ENCODE measurements around the gene FREM1. TPM values are rescaled to one million over a fixed set of nuclear protein-coding genes. Genes with fewer than 3 reads are reported as not detected.

The FREM1 gene
- total and polyA plus RNA-seq, 10 of the 15 experiments (the other 5 are each of a cell fraction or from before 2014, with no cell fraction given) = 0.01 to 0.16 (median 0.08) TPM; not detected in 7

GRCh38 chr9:14831661-14832060, 78.6 kb downstream of the FREM1 start:
- WGBS (ENCODE audit: insufficient coverage, insufficient replicate concordance, low lambda C conversion rate, missing lambda C conversion rate) = 54% methylated on average over 14 of the region's 14 CpGs
- no peak overlapping the region for H3K4me2 ChIP-seq (ENCODE audit: control insufficient read depth, insufficient read depth)
- SMC1A ChIA-PET (ENCODE audit: uncharacterized antibody, unreplicated experiment) = no interaction called here
- no peaks in the 10 kb centered on the region for H3K27me3 ChIP-seq (replicated peaks in 1 of 2; ENCODE audit: control insufficient read depth in 2 of 2, insufficient read depth in 2 of 2, low read length in 1 of 2)
- H3K4me3 ChIP-seq = no peak overlapping the region
- no peak overlapping the region for H3K27ac ChIP-seq (ENCODE audit: control insufficient read depth, insufficient read depth)
- in situ Hi-C loops (cut with MboI) (no loop called here), intact Hi-C loops (cut with micrococcal nuclease; ENCODE audit: unreplicated experiment) (no loop called here)
- no peaks in the 10 kb centered on the region for H3K36me3 ChIP-seq (ENCODE audit: control insufficient read depth in 2 of 2, insufficient read depth in 2 of 2, low read length in 1 of 2)
- no peak overlapping the region for H2AFZ ChIP-seq (ENCODE audit: control insufficient read depth, low read depth, low read length)
- FAIRE-seq = no peak
- ATAC-seq = no peak
- no TSS peak for BruUV-seq (replicated peaks)
- H3K9me3 ChIP-seq (replicated peaks; ENCODE audit: control insufficient read depth, insufficient read depth, low read length) = no peaks in the 10 kb centered on the region
- RAD21 ChIA-PET (ENCODE audit: unreplicated experiment) = no interaction called here
- CTCF ChIA-PET = no interaction called here
- no peak overlapping the region for H3K9ac ChIP-seq (ENCODE audit: control insufficient read depth, insufficient read depth, low read length)
- H4K20me1 ChIP-seq (ENCODE audit: control insufficient read depth, insufficient read depth) = no peaks in the 10 kb centered on the region
- no peaks in the 10 kb centered on the region for H3K79me2 ChIP-seq (ENCODE audit: control insufficient read depth, insufficient read depth, low read length)
- POLR2A ChIA-PET = no interaction called here
- DNase-seq (ENCODE audit: low read depth, low spot score) = no peak
- no peaks in the 10 kb centered on the region for H3K4me1 ChIP-seq (ENCODE audit: control insufficient read depth, insufficient read depth, low read length)
- TF ChIP-seq RBBP5 (conservative IDR thresholded peaks at IDR 0.05) (no peak), MTA3 (IDR thresholded peaks at IDR 0.05; ENCODE audit: borderline replicate concordance, low read length) (no peak), RELB (IDR thresholded peaks at IDR 0.05; ENCODE audit: low read depth) (no peak), ZNF207 (IDR thresholded peaks at IDR 0.05; ENCODE audit: borderline replicate concordance) (no peak), ZSCAN29 (IDR thresholded peaks at IDR 0.05) (no peak), CBX3 (IDR thresholded peaks at IDR 0.05; ENCODE audit: borderline replicate concordance, low read depth) (no peak), NFIC (IDR thresholded peaks at IDR 0.05; ENCODE audit: low read depth, low read length) (no peak), SUPT20H (IDR thresholded peaks at IDR 0.05; ENCODE audit: borderline replicate concordance, control insufficient read depth, low read depth, low read length) (no peak), ZBTB11 (CRISPR knock-in tag; IDR thresholded peaks at IDR 0.05) (no peak), BHLHE40 (IDR thresholded peaks at IDR 0.05; ENCODE audit: borderline replicate concordance in 1 of 2, low read depth in 2 of 2, low read length in 1 of 2) (no peak), TCF12 (IDR thresholded peaks at IDR 0.05; ENCODE audit: low read depth, low read length) (no peak), MTA2 (IDR thresholded peaks at IDR 0.05; ENCODE audit: low read depth) (no peak), SKIL (IDR thresholded peaks at IDR 0.05; ENCODE audit: low read depth, poor library complexity, severe bottlenecking) (no peak), SMC3 (IDR thresholded peaks at IDR 0.05; ENCODE audit: borderline replicate concordance, low read length) (no peak), ATF3 (IDR thresholded peaks at IDR 0.05; ENCODE audit: borderline replicate concordance, extremely low read depth, low read depth, low read length) (no peak), EED (IDR thresholded peaks at IDR 0.05; ENCODE audit: low read depth) (no peak)
